T-cell (primary cell): Measurements from ENCODE around the gene FOXO3B. TPM values are rescaled to one million over a fixed set of nuclear protein-coding genes. Genes with fewer than 3 reads are reported as not detected.
"Not testable (repeated sequence)": the region's sequence is repeated elsewhere in the genome, so short reads cannot be mapped to it uniquely, and the experiment has no call there.

Source experiments
- ATAC-seq, 4 experiments: fragments of 200-7000 bp in 3 of 4; fragments of 150-1000 bp in 1 of 4; cut with Tn5 transposase; replicated peaks in 1 of 4; 1 replicate in 3 of 4; 2 replicates in 1 of 4; pipeline ENCODE4 v1.10.0; 2021; ENCODE audit warnings: moderate library complexity in 3 of 4, mild to moderate bottlenecking in 2 of 4, moderate number of reproducible peaks in 1 of 4
- CTCF ChIA-PET, 2 donors: fragments of 300-600 bp; sonication (Branson Sonifier 250); formaldehyde crosslinking; loops; one replicate each; lab custom pipeline; 2022; ENCODE audit warnings: antibody characterized with exemption in 2 of 2; lab: Charles Lee
- POLR2A ChIA-PET, 2 donors: fragments of 300-600 bp; sonication (Branson Sonifier 250); formaldehyde crosslinking; loops; one replicate each; lab custom pipeline; 2022; ENCODE audit warnings: antibody characterized with exemption in 2 of 2; lab: Charles Lee
- DNase-seq, 35 experiments: peaks; one replicate each; pipeline versions ENCODE4 v3.0.0 to v3.0.0-alpha.2; 2013 to 2023
- H3K27ac ChIP-seq: one replicate; pipeline ENCODE4 v1.5.1; 2013; ENCODE audit warnings: low read length
- H3K27me3 ChIP-seq, 2 experiments: replicated peaks in 1 of 2; 1 replicate in 1 of 2; 2 replicates in 1 of 2; pipeline versions ENCODE4 v1.6.1 to v1.7.0; 2013; ENCODE audit warnings: low read length in 1 of 2, mixed read lengths in 1 of 2; ENCODE audit not compliant: control insufficient read depth in 2 of 2, insufficient read depth in 2 of 2; ENCODE audit errors: extremely low read depth in 1 of 2
- H3K36me3 ChIP-seq, 2 donors: 1 replicate in 1 of 2; 2 replicates in 1 of 2; pipeline versions ENCODE4 v1.6.1 to v1.7.0; 2013; ENCODE audit warnings: low read length in 1 of 2; ENCODE audit not compliant: control insufficient read depth in 2 of 2, insufficient read depth in 1 of 2; ENCODE audit errors: extremely low read depth in 1 of 2
- H3K4me1 ChIP-seq, 2 experiments: 1 replicate in 1 of 2; 2 replicates in 1 of 2; pipeline versions ENCODE4 v1.6.1 to v1.7.0; 2013; ENCODE audit warnings: low read length in 2 of 2, mixed read lengths in 1 of 2; ENCODE audit not compliant: insufficient read depth in 2 of 2, control insufficient read depth in 1 of 2; ENCODE audit errors: extremely low read depth in 1 of 2
- H3K4me3 ChIP-seq, 2 donors: 1 replicate in 1 of 2; 2 replicates in 1 of 2; pipeline versions ENCODE4 v1.5.1 to v1.7.0; 2013; ENCODE audit warnings: mild to moderate bottlenecking in 2 of 2, low read length in 1 of 2, moderate library complexity in 1 of 2; ENCODE audit not compliant: control insufficient read depth in 1 of 2; ENCODE audit errors: extremely low read depth in 1 of 2
- H3K9me3 ChIP-seq: 2 replicates; pipeline ENCODE4 v1.7.0; 2013
- H3K27ac Mint-ChIP-seq, 2 donors: one replicate each; pipeline ENCODE4 v1.8.0; 2020 to 2021; ENCODE audit warnings: mild to moderate bottlenecking in 2 of 2, mixed read lengths in 2 of 2
- H3K27me3 Mint-ChIP-seq, 2 donors: one replicate each; pipeline ENCODE4 v1.8.0; 2021 to 2022; ENCODE audit warnings: mixed read lengths in 2 of 2
- H3K36me3 Mint-ChIP-seq: one replicate; pipeline ENCODE4 v1.8.0; 2021; ENCODE audit warnings: mixed read lengths
- H3K4me1 Mint-ChIP-seq, 3 donors: one replicate each; pipeline ENCODE4 v1.8.0; 2020 to 2022; ENCODE audit warnings: mixed read lengths in 3 of 3, mild to moderate bottlenecking in 1 of 3
- H3K4me3 Mint-ChIP-seq, 3 donors: one replicate each; pipeline ENCODE4 v1.8.0; 2020 to 2022; ENCODE audit warnings: mild to moderate bottlenecking in 3 of 3, mixed read lengths in 3 of 3, moderate library complexity in 3 of 3
- H3K9me3 Mint-ChIP-seq, 3 donors: one replicate each; pipeline ENCODE4 v1.8.0; 2020 to 2022; ENCODE audit warnings: mixed read lengths in 3 of 3
- WGBS: methylation state at CpG from one replicate; pipeline ENCODE4 v1.1.5; 2013; ENCODE audit warnings: missing lambda C conversion rate; ENCODE audit not compliant: insufficient coverage; 5-methylcytosine and 5-hydroxymethylcytosine counted together
- total RNA-seq, 35 experiments: library from RNA in 6 of 35; stranded (reverse) in 6 of 35; fragments of 120-200 nt in 1 of 35; gene quantifications; one replicate each; pipeline versions ENCODE4 v1.2.1 to v1.2.4 and lab custom pipeline; 2013 to 2026

FOXO3B gene
- total RNA-seq, 5 donors from 2014 or later (not counting 1 experiment from before 2014, with no cell fraction given), result 3.2 to 8.6 (median 7.6) TPM

- ATAC-seq, DNase-seq, H3K27me3 ChIP-seq, H3K9me3 Mint-ChIP-seq, H3K36me3 ChIP-seq, H3K27me3 Mint-ChIP-seq, H3K4me1 ChIP-seq, POLR2A ChIA-PET, CTCF ChIA-PET, H3K27ac ChIP-seq, H3K4me3 ChIP-seq, H3K9me3 ChIP-seq, H3K27ac Mint-ChIP-seq, H3K4me3 Mint-ChIP-seq: not testable (repeated sequence)
- H3K4me1 Mint-ChIP-seq, result peaks cover 0 to 19% (median 9%) of the 10 kb centered on the region in 3 donors
- H3K36me3 Mint-ChIP-seq, result peaks cover 35% of the 10 kb centered on the region
- 100% methylated on average over 1 of the region's 29 CpGs for WGBS
These were observed 4.7 kb downstream of the FOXO3B start for GRCh38 chr17:18677381-18677780.

GRCh38 chr17:18676928-18677327 is 5.2 kb downstream of the FOXO3B start:
- CTCF ChIA-PET, H3K4me3 ChIP-seq, H3K4me3 Mint-ChIP-seq, H3K36me3 ChIP-seq, H3K27ac Mint-ChIP-seq, H3K27me3 Mint-ChIP-seq, ATAC-seq, H3K9me3 Mint-ChIP-seq, DNase-seq, H3K4me1 ChIP-seq, H3K27ac ChIP-seq, POLR2A ChIA-PET, H3K9me3 ChIP-seq, H3K27me3 ChIP-seq: not testable (repeated sequence)
- Mint-ChIP-seq H3K4me1 (peaks cover 0 to 19% (median 8%) of the 10 kb centered on the region in 3 donors), H3K36me3 (peaks cover 38% of the 10 kb centered on the region)
- WGBS, result no CpG with 5 or more reads among the region's 3 CpGs

GRCh38 chr17:18672395-18673227 is 9.5 kb downstream of the FOXO3B start:
- H3K4me1 Mint-ChIP-seq, H3K27ac Mint-ChIP-seq, DNase-seq, H3K4me1 ChIP-seq, H3K4me3 Mint-ChIP-seq, ATAC-seq, POLR2A ChIA-PET, H3K27me3 Mint-ChIP-seq, H3K27me3 ChIP-seq, H3K36me3 ChIP-seq, H3K9me3 Mint-ChIP-seq, H3K9me3 ChIP-seq, H3K4me3 ChIP-seq, H3K27ac ChIP-seq, CTCF ChIA-PET: not testable (repeated sequence)
- peaks cover 47% of the 10 kb centered on the region for H3K36me3 Mint-ChIP-seq
- over 99% methylated on average over 18 of the region's 102 CpGs for WGBS

GRCh38 chr17:18668625-18669024 is 13.5 kb downstream of the FOXO3B start:
- H3K27me3 ChIP-seq, ATAC-seq, POLR2A ChIA-PET, H3K4me3 ChIP-seq, DNase-seq, H3K36me3 ChIP-seq, H3K4me1 Mint-ChIP-seq, CTCF ChIA-PET, H3K4me1 ChIP-seq, H3K27ac ChIP-seq, H3K4me3 Mint-ChIP-seq, H3K27ac Mint-ChIP-seq, H3K9me3 ChIP-seq, H3K27me3 Mint-ChIP-seq: not testable (repeated sequence)
- Mint-ChIP-seq H3K36me3 (peaks cover 33% of the 10 kb centered on the region), H3K9me3 (peaks cover 2 to 12% (median 3%) of the 10 kb centered on the region in 3 donors)
- no CpG with 5 or more reads among the region's 1 CpG for WGBS

GRCh38 chr17:18667535-18667934 is 14.6 kb downstream of the FOXO3B start:
- H3K27ac Mint-ChIP-seq, H3K4me3 Mint-ChIP-seq, ATAC-seq, POLR2A ChIA-PET, H3K4me3 ChIP-seq, H3K36me3 ChIP-seq, DNase-seq, CTCF ChIA-PET, H3K9me3 ChIP-seq, H3K27me3 Mint-ChIP-seq, H3K4me1 Mint-ChIP-seq, H3K27me3 ChIP-seq, H3K27ac ChIP-seq, H3K4me1 ChIP-seq: not testable (repeated sequence)
- peaks cover 29% of the 10 kb centered on the region for H3K36me3 Mint-ChIP-seq
- WGBS, result no CpG with 5 or more reads among the region's 3 CpGs
- peaks cover 3 to 20% (median 10%) of the 10 kb centered on the region in 3 donors for H3K9me3 Mint-ChIP-seq

- H3K4me3 ChIP-seq, DNase-seq, H3K27ac Mint-ChIP-seq, H3K27ac ChIP-seq, H3K4me3 Mint-ChIP-seq, H3K9me3 ChIP-seq, H3K4me1 Mint-ChIP-seq, H3K27me3 ChIP-seq, CTCF ChIA-PET, H3K36me3 ChIP-seq, POLR2A ChIA-PET, ATAC-seq, H3K27me3 Mint-ChIP-seq, H3K4me1 ChIP-seq: not testable (repeated sequence)
- H3K9me3 Mint-ChIP-seq, result peaks cover 3 to 24% (median 11%) of the 10 kb centered on the region in 3 donors
- peaks cover 24% of the 10 kb centered on the region for H3K36me3 Mint-ChIP-seq
- no CpG with 5 or more reads among the region's 2 CpGs for WGBS
These were observed 15.8 kb downstream of the FOXO3B start for GRCh38 chr17:18666326-18666725.
